SK-N-SH (cell line): ENCODE data around the gene SNX32.

Source experiments
- CTCF ChIP-seq: fragments of 200-600 bp; sonication (generic); IDR thresholded peaks from 2 replicates; pipeline ENCODE4 v1.6.1; 2017; ENCODE audit warnings: antibody characterized with exemption, mild to moderate bottlenecking, moderate library complexity
- EP300 ChIP-seq, 2 experiments: IDR thresholded peaks; 2 replicates each; pipeline versions ENCODE4 v1.4.0 to v1.6.1; 2012; ENCODE audit warnings: borderline replicate concordance in 1 of 2, low read depth in 1 of 2, low read length in 1 of 2
- POLR2AphosphoS5 ChIP-seq: IDR thresholded peaks from 2 replicates; pipeline ENCODE4 v1.6.1; 2012; ENCODE audit warnings: low read depth, low read length
- RAD21 ChIP-seq: IDR thresholded peaks from 2 replicates; pipeline ENCODE4 v1.6.1; 2012; ENCODE audit warnings: mild to moderate bottlenecking, low read length
- TAF1 ChIP-seq: IDR thresholded peaks from 2 replicates; pipeline ENCODE4 v1.6.1; 2012; ENCODE audit warnings: low read depth, mild to moderate bottlenecking, low read length, moderate library complexity, borderline replicate concordance
- YY1 ChIP-seq: IDR thresholded peaks from 2 replicates; pipeline ENCODE4 v1.4.0; 2012; ENCODE audit warnings: low read depth, mild to moderate bottlenecking
- ZBTB33 ChIP-seq: IDR thresholded peaks from 2 replicates; pipeline ENCODE4 v1.4.0; 2012; ENCODE audit warnings: low read depth, borderline replicate concordance

GRCh38 chr11:65863889-65864705 is 30.3 kb downstream of the SNX32 start:
- TF ChIP-seq CTCF: no peak
- no peak for TF ChIP-seq EP300 (IDR thresholded peaks at IDR 0.05; ENCODE audit: borderline replicate concordance in 1 of 2, low read depth in 1 of 2, low read length in 1 of 2)
- no peak for TF ChIP-seq TAF1
- no peak for TF ChIP-seq POLR2AphosphoS5
- TF ChIP-seq RAD21: no peak
- no peak for TF ChIP-seq ZBTB33
- no peak for TF ChIP-seq YY1
